GM21423 (cell line): ENCODE results near the gene MYH6.
"Not testable (repeated sequence)": the region's sequence is repeated elsewhere in the genome, so short reads cannot be mapped to it uniquely, and the experiment has no call there.

ENCODE experiments used
- ATAC-seq: cut with Tn5 transposase; IDR thresholded peaks from one replicate; pipeline ENCODE4 v1.9.1; 2021; ENCODE audit warnings: mild to moderate bottlenecking, moderate library complexity; ENCODE audit not compliant: unreplicated experiment

MYH6 gene

DNA sequence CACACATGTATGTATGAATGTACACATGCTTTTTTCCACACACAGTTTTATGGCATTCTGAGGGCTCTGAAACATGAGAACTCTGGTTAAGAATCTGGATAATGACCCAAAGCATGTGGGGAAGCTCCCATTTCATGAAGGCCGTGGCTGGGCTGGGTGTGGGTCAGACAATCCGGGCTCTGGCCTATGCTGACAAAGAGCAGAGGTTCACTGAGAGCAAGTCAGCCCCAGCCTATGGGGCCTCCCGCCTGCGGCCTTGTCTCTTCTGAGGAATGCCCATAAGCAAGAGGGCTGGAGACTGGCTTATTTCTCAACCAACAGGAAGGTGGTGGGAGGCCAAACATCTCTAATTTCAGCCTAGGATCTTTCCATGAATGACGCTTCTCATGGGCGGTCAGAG, 8.5 kb downstream of the MYH6 start:
- ATAC-seq = no peak

DNA sequence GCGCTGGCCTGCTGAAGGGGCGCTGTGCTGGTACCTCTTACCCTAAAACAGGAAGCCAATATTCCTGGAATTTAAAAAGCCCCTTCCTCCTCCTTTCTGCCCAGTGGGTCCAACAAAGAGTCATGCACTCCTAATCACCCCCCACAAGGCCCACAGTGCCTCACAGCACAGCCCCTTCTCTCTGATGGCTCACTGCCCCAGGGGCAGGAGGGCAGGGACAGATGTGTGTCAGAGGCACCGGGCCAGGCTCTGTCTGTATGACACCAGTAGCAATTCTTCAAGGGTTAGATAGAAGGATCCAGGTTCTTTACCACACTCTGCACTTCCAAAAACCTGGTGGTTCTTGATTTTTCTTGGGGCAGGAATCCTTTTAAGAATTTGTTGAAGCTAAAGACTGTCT, 8.9 kb downstream of the MYH6 start:
- no peak for ATAC-seq

DNA sequence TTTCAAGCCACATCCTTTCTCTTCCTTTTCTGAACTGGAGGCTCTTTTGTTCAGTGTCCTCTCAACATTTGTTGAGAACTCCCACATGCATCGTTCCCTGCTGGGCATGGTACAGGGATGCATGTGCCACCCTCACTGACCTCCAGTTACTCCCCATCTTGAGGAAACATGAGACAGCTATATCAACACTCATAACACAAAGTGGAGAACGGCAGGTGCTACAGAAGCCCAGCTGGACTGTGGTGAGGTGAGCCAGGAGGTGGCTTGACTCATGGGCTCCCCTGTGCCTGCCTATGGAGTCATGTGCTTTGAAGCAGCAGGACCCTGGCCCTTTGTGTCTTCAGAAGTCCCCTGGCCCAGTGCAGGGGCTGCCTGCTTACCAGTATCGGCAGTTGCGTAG, 9.7 kb downstream of the MYH6 start:
- ATAC-seq = no peak

DNA sequence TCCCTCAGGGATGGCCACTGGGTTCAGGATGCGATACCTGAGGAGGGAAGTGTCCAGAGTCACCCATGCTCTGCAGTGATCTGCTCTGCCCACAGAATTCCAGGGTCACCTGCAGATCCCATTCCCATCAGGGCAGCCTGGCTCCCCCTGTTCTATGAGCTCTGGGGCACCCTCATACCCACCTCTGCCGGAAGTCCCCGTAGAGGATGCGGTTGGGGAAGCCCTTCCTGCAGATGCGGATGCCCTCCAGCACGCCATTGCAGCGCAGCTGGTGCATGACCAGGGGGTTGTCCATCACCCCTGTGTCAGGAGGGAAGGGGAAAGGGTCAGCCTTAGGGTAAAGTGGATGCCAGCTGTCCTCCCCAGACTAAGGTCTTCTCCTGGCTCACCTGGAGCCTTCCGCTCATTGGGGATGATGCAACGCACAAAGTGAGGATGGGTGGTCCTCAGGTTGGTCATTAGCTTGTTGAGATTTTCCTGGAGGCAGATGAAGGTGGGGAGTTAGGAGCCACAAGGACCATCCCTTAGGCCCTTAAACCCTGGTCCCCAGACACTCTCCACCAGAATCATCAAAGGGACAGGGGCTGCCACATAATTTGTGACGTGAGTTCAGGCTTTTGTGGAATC, 11.2 kb downstream of the MYH6 start:
- ATAC-seq = no peak

DNA sequence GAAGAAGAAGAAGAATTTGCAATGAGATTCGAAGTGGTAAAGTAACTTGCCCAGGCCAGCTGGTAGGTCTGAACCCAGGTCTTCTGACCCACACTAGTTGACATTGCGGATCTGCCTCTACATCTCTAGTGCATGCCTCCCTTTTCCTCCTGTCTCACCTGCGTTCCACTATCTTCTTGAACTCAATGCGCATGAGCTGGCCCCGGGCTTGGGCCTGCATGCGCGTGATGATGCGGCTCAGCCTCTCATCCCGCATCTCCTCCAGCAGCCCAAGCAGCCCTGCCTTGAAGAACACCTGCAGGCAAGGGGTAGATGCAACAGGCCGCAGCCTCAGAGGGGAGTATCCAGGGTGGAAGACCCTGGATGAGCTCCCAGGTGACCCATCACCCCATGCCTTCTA, 11.9 kb downstream of the MYH6 start:
- no peak for ATAC-seq

DNA sequence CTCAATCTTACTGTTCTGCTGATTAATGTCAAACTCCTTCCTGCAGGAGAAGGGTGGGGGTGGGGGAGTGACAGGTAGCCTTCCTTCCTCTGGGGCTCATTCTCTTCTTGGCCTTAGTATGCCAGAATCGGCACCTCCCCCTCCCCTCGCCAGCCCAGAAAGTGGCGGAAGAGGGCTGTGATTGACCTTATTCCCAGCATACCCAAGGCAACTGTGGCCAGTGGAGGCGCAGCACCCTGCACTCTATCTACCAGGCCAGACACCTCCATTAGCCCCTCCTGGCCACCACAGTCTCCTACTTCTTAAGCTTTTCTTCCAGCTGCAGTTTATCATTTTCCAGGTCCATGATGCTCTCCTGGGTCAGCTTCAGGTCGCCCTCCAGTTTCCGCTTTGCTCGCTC, 15.5 kb downstream of the MYH6 start:
- no peak for ATAC-seq

DNA sequence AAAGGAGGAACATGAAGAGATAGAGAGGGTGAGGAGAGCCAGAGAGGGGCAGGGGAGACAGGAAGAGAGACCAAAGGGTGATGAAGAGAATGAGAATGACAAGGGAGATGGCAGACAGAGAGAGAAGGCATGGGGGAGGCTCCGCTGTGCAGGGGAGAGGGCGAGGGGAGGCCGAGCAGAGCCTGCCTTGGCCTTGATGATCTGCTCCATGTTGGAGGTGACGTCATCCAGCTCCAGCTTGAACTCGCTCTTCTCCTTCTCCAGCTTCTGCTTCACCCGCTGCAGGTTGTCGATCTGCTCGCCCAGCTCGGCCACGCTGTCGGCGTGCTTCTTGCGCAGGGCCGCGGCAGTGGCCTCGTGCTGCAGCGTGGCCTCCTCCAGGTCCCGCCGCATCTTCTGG, 18.2 kb downstream of the MYH6 start:
- ATAC-seq = not testable (repeated sequence)

DNA sequence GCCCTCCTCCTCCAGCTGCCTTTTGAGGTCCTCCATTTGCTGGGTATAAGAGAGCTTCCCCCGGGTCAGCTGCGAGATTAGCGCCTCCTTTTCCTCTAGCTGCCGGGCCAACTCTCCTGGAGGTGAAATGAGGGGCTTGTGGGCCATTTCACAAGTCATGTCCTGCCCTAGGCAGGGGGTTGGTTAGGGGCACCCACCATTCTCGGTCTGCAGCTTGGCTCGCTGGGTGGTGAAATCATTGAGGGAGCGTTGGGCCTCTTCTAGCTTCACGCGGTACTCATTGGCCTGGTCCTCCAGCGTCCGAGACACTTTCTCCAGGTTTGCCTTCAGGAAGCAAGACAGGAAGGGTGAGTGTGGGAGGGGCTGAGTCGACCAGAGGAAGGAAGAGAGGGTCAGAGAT, 18.7 kb downstream of the MYH6 start:
- ATAC-seq = no peak

DNA sequence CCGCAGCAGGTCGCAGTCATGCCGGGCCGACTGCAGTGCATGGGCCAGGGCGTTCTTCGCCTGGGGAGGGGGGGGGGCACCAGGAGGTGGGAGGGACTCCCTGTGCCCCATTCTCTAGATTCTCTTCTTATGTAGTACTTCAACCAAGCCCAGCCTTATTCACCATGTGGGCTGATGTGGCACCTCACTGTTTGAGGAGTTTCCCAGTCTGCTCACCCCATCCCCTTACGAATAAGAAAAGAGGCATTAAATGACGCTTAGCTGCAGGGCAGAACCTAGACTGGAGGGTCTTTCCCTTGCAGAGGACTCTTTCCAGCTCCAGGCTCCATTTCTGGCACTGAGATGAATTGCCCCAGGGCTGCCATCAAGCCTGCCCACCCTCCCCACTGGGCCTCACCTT, 19.1 kb downstream of the MYH6 start:
- ATAC-seq = no peak

DNA sequence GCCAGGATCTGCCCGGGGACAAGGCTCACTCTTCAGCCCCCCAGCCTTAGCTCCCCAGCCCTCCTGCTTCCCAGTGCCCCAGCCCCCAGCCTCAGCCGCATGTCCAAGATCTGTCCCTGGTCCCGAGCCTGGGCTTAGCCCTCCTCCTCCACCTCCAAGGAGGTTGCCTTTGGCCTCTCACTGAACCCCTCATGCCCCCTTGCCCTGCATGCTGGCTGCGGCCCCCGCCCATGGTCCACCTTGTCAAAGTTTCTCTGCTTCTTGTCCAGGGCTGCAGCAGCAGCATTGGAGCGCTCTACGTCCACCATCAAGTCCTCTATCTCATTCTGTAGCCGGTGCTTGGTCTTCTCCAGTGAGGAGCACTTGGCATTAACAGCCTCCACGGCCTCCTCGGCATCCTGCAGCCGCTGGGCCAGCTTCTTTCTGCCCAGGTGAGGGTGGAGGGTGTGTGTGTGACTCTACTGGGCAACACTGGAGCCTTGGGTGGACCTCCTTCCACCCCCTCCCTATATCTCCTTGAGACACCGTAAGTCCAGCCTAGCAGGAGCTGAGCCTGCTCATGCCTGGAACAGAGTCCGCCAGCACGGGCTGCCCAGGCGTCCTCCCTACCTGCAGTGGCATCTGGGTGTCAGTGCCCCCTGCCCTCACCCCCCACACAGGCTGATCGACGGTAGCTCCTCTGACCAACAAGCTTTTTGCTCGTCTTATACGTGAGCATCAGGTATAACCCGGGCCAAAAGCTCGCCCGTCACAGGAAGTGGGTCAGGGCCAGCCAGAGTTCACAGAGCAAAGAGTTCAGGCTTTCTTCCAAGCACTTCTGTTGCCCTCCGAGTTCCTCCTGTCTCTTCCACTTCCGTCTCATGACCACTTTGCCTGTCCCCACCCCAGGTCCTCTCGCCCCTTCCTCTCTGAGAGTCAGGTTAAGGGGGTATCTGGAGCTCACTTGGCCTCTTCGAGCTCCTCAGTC, 19.9 kb downstream of the MYH6 start:
- no peak for ATAC-seq

DNA sequence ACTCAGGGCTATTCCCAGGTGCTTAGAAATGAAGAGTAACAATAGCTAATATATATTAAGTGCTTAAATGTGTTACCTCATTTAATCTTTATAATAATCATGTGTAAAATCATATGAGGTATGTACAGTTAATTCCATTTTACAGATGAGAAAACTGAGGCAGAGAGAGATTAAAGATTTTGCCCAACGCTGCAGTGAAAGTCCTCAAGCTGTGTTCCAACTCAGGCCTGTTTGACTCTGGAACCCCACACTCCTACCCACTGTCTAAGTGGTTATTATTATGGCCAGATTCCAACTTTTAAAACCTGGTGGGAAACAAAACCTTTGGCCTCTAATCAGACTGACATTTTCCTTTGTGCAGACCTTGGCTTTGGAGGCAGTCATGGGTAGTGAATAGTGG, 21.1 kb downstream of the MYH6 start:
- no peak for ATAC-seq

DNA sequence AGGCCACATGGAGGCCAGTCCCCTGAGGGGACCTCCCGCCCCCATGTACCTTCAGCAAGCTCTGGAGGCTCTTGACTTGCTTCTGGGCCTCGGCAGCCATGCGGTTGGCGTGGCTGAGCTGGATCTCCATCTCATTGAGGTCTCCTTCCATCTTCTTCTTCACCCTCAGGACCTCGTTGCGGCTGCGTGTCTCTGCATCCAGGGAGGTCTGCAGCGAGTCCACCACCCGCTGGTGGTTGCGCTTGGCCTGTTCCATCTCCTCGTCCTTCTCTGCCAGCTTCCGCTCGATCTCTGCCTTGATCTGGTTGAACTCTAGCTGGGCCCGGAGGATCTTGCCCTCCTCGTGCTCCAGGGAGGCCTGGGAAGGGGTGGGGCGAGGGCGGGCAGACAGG, 21.8 kb downstream of the MYH6 start:
- ATAC-seq = not testable (repeated sequence)

DNA sequence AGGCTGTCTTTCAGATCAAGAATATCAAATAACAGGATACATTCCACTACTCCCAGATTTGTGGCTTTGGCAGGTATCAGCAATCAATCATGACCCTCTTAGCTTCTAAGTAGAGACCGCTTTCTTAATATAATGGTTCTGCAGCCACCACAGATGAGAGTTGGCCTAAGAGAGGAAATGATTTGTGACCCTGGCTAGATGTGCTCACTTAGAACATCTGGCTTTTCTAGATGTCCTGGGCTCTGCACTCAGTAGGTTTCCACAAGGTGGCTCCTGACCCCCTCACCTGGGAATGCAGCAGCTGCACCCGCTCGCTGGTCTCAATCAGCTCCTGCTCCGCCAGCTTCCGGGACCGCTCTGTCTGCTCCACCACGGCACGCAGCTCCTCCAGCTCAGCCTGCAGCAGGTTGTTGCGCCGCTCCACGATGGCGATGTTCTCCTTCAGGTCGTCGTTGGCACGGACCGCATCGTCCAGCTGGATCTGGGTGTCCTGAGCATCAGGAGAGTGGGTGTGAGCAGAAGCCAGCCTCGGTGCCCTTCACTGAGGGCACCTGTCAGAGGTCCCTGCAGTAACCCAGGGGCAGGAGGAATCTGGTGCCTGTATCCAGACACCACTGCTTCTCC, 22.3 kb downstream of the MYH6 start:
- no peak for ATAC-seq

DNA sequence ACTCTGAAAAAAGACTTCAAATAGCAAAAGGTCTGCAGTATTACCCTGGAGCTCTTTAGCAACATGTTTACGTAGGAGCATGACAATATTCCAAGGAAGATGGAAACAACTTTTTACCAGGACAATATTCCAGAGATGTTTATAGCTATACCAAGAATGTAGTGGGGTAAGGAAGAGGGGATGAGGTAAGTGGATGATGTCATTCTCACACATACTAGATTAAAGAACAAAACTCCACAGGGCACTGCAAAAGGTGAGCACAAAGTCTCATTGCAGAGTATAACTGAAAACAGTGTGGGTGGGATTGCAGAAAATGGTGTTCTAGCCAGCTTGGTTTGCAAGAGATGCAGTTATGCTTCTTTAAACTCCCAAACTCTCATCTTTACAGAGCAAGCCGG, 22.8 kb downstream of the MYH6 start:
- no peak for ATAC-seq

DNA sequence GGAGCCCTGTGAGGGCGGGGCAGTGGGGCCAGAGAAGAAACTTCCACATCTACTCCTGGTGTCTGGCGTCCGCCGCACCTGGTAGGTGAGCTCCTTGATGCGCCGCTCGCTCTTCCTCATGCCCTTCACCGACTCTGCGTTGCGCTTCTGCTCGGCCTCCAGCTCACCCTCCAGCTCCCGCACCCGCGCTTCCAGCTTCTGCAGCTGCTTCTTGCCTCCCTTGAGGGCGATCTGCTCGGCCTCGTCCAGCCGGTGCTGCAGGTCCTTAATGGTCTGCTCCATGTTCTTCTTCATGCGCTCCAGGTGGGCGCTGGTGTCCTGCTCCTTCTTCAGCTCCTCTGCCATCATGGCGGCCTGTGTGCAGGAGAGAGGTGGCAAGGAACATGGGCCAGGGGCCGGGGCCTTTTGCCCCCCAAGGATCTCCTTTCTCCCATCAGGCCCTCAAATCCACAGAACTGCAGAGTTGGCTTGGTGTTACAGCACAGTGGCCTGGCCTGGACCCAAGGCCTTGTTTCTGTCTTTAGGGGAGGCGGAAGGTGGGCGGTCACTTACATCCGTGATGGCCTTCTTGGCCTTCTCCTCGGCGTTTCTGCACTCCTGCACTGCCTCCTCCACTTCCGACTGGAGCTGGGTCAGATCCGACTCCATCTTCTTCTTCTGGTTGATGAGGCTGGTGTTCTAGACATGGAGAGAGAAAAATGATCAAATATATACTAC, 23.6 kb downstream of the MYH6 start:
- ATAC-seq = no peak

DNA sequence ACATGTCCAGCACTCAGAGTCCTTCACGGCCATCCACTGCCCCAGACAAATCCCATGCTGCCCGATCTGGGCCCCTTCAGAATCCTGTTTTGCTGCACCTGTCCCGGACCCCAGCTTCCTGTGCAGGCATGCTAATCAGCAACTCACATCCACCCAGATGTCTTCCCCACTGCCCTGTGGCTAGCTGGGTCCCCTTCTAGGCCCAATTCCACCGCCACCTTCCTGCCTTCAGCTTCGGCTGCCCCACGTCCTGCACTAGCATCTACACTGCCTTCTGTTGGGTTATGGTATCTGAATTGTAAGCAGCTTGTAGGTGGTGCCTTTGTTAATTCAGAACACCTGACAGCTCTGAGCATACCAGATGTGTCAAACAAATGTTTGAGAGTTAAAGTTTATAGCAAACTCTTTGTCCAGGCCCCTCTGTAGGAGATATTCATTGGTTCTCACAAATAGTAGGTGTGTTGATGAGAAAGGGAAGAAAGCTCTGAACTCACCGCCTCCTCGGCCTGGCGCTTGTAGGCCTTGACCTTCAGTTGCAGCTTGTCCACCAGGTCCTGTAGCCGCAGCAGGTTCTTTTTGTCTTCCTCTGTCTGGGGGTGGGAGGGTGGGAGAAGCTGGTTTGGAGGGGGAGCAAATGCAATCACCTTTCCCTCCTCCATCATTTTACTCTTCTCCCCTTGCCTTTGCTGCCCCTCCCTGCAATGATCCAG, 25.2 kb downstream of the MYH6 start:
- no peak for ATAC-seq

DNA sequence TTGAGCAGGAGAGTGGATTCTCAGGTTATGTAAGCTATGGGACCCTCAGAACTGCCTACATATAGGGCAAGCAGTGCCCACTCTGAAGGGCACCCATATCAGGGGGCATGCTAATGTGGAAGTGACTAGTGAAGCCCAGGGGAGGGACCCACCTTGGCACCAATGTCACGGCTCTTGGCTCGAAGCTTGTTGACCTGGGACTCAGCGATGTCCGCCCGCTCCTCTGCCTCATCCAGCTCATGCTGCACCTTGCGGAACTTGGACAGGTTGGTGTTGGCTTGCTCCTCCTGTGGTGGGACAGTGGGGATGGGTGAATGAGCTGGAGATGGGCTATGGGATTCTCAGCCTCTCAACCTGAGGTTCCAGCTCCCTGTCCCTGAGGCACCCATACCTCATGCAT, 25.8 kb downstream of the MYH6 start:
- no peak for ATAC-seq

DNA sequence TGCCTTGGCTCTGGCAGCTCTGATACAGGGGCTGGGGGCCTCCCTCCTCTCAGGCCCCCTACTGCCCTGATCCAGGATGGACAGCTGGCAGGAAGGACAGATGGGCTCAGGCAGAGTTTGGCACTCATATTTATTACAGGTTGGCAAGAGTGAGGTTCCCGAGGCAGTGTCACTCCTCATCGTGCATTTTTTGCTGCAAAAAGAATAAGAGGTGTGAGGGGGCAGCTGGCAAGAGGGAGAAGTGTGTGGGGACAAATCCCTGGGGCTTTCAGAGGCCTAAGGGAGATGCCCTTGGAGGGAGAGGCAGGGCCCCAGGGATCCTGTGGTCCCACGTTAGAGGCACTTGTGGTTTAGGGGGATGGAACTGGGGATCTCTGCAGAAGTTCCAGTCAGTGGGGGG, 26.2 kb downstream of the MYH6 start:
- ATAC-seq = no peak

DNA sequence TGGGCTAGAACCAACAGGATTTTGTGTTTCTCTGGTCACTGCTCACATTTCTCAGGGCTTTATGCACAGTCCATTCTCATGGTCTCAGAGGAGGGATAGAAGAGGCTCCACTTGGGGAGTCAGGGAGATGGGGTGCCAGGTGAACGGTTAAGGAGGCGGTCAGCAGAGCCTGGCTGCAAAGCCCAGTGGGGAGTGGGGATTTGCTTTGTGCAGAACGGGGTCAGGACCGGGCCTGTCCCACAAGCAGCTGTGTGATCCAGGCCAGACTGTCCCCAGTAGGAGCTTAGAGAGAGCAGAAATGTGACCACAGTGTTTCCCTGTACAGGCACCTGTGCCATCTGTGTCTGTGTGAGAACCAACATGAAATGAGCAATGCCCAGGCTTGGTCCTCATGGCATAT, 27.1 kb downstream of the MYH6 start:
- no peak for ATAC-seq

DNA sequence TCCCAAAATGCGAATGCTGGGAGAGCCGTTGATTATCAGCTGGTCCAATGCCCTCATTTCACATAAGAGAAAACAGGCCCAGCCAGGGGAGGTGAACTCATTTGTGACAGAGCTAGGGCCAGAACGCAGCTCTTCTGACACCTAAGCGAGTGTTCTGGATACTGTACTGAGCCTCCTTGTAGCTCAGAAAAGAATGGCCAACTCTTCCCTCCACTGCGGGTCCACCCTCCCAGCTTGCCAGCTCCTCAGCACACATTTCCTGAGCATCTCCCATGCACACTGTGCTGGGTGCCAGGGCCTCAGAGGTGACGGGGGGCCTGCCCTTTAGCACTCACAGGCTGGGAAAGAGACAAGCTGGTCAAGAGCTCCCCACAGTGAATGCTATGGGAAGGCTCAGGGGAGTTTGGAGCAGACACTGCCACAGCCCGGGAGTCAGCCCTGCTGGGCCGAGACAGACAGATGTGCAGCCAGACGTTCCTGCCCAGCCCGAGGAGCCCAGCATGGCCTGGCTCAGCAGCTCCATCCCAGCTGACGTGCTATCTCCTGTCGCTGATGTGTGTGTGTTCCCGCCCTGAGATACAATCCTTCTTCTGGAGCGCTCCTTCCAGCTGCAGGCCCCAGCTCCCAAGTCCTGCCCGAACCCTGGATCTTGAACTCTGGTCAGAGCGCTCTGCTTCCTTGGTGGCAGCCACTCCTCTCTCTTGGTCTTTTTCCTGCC, 27.7 kb downstream of the MYH6 start:
- ATAC-seq = no peak
